COLO668 (cell line): ENCODE data around the gene UMODL1.

ENCODE experiments used
- DNase-seq: peaks from one replicate; lab custom pipeline; 2025; ENCODE audit not compliant: unreplicated experiment; lab: John Stamatoyannopoulos, UW

UMODL1 gene

GRCh38 chr21:42079008-42079938 lies 8.2 kb downstream of the UMODL1 start:
- no peak for DNase-seq

GRCh38 chr21:42079939-42080787 lies 9.0 kb downstream of the UMODL1 start:
- no peak for DNase-seq

- no peak for DNase-seq
These were observed 9.6 kb downstream of the UMODL1 start for GRCh38 chr21:42080788-42081083.

GRCh38 chr21:42081138-42081537 lies 10.0 kb downstream of the UMODL1 start:
- no peak for DNase-seq

DNA sequence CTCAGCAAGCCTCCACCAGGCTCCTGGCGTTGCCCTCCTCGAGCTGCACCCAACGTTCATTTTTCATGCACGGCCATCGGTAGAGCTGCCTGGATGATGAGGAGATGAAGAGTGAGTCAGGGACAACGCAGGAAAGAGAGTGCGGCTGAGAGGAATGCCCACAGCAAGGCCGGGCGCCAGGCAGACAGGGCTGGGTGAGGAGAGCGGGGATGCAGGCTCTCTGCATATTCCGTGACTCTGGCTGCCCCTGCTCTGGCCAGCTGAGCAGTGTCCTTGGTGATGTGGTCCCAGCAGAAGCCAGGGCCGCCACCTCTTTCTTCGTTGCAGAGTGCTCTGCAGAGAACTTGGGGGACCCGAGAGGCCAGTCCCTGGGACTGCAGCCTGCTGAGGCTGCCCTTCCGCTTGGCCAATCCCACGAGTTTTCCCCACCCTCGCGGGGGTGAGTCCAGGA lies 10.8 kb downstream of the UMODL1 start:
- DNase-seq, result no peak

GRCh38 chr21:42082501-42083360 lies 11.6 kb downstream of the UMODL1 start:
- no peak for DNase-seq

DNA sequence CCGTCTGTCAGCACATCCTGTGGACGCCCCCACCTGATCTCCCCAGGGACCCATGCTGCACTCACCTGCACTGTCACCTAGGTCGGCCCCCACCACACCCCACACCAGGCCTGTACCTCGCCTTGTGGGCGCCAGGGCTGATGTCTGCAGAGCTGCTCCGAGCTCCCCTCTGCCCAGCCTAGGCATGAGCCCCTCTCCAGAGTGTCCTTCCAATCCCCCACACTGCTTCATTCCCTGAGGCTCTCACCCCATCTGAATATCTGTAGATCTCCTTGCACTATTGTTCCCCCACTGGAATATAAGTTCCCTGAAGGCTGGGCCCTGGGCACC lies 12.2 kb downstream of the UMODL1 start:
- no peak for DNase-seq

DNA sequence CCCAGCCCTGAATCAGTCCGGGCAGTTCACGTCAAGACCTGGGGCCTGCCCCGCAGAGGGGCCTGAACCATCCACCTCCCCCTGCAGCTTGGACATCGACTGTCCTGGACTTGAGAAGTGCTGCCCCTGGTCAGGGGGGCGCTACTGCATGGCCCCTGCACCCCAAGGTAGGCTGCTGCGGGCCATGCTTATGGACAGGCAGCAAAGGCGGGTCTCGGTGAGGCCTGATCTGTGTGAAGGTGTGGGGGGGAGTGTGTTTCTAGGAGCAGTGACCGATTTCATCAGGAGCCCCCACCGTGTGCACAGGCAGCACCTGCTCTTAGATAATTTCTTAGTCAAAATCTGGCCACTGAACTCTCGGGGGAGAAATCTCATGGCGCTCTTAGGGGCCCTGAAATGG lies 13.0 kb downstream of the UMODL1 start:
- no peak for DNase-seq

DNA sequence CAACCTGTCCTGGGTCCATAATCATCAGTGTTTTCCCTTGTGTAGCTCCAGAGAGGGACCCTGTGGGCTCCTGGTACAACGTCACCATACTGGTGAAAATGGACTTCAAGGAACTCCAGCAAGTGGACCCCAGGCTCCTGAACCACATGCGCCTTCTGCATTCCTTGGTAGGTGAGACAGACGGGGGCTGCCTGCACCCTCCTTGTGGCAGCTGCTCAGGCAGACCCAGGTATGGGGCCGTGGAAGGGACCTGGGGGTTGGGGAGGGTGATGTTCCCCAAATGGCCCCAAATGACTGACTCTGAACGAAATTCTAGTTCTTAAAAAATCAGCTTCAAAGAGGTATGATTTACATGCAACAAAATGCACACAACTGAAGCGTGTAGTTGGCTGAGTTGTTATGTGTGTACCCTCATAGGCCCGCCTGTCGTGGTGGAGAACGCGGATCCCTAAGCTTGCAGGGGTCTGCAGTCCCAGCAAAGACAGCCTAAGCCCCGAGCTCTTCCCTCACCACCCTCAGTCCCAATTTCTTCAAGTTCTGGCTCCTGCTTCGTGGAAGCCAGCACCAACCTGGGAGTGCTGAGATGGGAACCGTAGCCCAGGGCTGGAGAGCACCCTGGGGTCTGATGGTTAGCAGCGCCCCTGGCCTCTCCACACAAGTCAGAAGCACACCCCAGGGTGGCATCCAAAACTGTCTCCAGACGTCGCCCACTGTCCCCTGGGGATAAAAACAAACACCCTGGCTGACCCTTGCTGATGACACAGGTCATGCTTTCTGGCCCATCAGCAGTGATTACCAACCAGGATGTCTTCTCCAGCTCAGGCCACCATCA lies 14.3 kb downstream of the UMODL1 start:
- DNase-seq, result no peak

DNA sequence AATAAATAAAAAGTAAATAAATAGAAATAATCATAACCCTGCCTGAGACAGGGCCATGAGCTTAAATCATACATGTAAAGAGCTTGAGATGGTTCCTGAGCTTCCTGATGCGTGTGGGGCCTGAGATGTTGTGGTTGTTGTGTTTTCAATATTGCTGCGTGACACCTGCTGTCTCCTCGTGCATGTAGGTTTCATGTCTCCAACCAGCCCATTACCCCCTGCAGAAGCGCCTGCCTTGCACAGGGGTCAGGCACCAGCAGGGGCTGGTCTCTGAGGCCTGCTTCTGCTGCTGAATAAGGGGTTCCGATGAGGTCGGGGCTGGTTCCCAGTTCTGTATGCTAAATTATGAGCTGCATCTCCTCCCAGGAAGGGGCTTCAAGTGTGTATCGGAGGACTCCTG lies 15.9 kb downstream of the UMODL1 start:
- DNase-seq, result no peak

DNA sequence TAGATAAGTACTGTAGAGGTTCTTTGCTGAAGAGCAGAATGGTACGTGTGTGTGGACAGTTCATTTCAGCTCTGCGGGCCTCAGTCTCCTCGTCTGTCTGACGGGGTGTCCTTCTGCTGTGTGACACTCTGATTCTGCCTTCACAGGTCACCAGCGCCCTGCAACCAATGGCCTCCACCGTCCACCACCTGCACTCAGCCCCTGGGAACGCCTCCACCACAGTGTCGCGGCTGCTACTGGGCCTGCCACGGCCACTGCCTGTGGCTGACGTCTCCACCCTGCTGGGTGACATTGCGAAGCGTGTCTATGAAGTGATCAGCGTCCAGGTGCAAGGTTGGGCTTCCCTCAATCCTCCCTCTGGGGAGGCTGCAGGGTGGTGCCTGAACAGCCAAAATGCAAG lies 17.0 kb downstream of the UMODL1 start:
- DNase-seq, result no peak

- no peak for DNase-seq
These were observed 17.5 kb downstream of the UMODL1 start for GRCh38 chr21:42088658-42089057.

DNA sequence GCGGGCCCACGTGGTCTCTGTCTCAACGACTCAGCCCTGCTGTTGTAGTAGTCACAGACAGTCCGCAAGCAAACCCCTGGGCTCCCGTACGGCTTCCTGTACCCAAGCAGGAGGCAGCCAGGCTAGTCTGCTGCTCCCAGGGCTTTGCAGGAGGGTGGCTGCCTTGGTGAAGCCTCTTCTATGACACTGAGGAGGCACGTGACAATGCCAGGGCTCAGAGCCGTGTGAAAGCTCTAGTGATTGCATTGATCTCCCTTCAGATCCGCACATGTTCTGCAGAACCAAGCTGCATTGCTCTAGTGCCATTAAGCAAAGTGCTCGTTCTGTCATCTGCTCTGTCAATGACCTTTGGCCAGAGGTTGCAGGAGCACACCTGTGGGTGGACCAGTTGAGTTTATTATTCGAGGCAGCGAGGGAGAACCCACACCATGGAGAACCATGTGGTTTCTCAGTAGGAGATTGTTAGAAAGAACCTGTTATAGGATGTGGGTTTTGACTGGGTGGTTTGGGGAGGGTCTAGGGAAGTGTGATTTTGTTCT lies 18.0 kb downstream of the UMODL1 start:
- peak; percentile 18 for DNase-seq

DNA sequence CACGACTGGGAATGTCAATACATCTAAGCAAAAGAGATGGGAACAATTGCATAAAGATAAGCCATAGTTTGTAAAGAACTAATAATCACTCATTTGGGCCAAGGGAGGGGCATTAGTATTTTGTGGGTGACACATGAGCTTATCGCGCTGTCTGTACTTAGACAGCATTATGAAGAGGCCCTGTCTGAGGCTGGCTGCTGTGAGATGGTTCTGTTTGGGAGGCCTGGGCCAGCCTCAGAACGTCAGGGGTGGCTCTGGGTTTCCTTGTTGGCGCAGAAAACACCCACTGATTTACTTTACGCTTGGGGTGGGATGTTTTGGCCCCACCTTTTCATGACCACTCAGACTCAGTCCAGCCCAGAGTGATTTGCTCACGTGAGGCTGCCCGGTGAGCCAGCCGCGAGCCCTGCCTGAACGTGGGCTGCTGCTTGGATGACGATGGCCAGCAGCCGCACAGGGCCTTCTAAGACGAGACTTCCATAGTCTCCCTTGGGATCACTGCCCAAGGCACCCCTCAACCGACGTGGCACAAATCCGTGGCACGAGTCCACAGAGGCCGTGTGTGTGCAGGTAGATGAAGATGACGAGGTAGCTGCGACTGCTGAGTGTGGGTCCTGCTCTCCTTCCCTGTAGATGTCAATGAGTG lies 18.7 kb downstream of the UMODL1 start:
- no peak for DNase-seq

- no peak for DNase-seq
These were observed 20.9 kb downstream of the UMODL1 start for GRCh38 chr21:42091899-42092508.

- DNase-seq, result no peak
These were observed 21.7 kb downstream of the UMODL1 start for GRCh38 chr21:42092771-42093170.

DNA sequence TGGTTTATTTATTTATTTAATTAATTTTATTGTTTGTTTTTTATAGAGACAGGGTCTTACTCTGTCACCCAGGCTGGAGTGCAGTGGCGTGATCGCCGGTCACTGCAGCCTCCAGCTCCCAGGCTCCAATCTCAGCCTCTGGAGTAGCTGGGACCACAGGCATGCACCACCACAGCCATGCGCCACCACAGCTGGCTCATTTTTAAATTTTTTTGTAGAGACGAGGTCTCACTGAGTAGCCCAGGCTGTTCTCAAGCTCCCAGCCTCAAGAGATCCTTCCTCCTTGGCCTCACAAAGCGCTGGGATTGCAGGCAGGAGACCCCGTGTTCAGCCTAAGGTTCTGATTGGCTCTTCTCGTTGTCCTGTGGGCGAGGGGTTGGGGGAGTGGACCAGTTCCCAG lies 22.1 kb downstream of the UMODL1 start:
- DNase-seq, result no peak

- DNase-seq, result no peak
These were observed 22.9 kb downstream of the UMODL1 start for GRCh38 chr21:42093991-42094421.

GRCh38 chr21:42094811-42095210 lies 23.7 kb downstream of the UMODL1 start:
- DNase-seq, result no peak
